Measurements from ENCODE around the gene RNF6.

The RNF6 gene

DNA sequence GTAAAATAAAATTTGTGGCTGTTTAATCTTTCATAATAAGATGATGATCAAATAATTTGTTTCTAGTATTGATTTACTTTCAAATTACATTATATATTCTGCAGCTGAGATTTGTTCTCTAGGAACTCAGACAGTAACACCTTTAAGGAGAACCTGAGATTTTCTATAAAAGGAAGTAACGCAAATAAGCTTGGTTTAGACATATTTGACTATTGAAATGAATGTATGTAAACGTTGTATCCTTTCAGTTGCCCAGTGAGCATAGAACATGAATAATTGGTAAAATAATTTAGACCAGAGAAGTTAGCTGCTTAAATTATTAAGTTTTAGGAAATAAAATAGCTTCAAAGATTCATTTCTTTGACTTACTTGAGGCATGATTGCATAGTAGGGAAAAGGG, 34.9 kb upstream of the RNF6 start:
- TF ChIP-seq, protein P1, sequence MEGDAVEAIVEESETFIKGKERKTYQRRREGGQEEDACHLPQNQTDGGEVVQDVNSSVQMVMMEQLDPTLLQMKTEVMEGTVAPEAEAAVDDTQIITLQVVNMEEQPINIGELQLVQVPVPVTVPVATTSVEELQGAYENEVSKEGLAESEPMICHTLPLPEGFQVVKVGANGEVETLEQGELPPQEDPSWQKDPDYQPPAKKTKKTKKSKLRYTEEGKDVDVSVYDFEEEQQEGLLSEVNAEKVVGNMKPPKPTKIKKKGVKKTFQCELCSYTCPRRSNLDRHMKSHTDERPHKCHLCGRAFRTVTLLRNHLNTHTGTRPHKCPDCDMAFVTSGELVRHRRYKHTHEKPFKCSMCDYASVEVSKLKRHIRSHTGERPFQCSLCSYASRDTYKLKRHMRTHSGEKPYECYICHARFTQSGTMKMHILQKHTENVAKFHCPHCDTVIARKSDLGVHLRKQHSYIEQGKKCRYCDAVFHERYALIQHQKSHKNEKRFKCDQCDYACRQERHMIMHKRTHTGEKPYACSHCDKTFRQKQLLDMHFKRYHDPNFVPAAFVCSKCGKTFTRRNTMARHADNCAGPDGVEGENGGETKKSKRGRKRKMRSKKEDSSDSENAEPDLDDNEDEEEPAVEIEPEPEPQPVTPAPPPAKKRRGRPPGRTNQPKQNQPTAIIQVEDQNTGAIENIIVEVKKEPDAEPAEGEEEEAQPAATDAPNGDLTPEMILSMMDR (IDR thresholded peaks at IDR 0.05): no peak
- Histone ChIP-seq H2AFZ (no peak overlapping the region), H3K27ac (no peak overlapping the region), H3K4me1 (no peaks in the 10 kb centered on the region), H3K9me3 (ENCODE audit: control insufficient read depth, low read length) (no peaks in the 10 kb centered on the region), H3K36me3 (ENCODE audit: control insufficient read depth, insufficient read depth, low read length) (no peaks in the 10 kb centered on the region), H3K9ac (no peak overlapping the region), H3K4me3 (ENCODE audit: low read depth, low read length) (no peak overlapping the region), H3K79me2 (peaks cover 12% of the 10 kb centered on the region), H3K27me3 (ENCODE audit: control insufficient read depth, insufficient read depth, low read length) (no peaks in the 10 kb centered on the region), H3K4me2 (ENCODE audit: low read length) (no peak overlapping the region)

DNA sequence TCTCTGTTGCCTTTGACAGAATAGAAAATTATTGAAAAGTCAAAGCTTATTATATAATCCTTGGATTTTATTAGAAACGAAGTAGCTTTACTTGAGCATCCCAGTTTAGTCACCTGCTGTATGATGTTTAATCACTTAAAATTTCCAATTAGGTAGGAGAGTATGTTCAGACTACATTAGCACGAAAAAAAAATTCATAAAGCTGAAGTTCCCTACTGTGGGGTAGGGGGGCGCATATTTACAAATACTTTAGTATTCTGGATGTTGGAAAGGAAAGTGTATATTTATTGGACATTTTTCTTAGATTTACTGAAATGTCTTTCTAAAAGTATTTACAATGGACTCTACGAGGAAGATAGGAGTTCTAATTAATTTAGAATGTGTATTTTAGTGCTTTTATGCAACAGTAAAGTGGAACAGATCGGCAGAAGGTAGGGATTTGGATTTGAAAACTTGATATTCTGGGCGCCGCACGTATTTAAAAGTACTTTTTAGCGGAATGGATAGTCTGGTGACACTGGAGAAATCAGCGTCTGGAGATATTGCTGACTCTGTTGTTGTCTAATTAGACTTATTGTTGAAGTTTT, 33.7 kb upstream of the RNF6 start:
- no peak overlapping the region for H2AFZ ChIP-seq
- no peaks in the 10 kb centered on the region for H3K27me3 ChIP-seq (ENCODE audit: control insufficient read depth, insufficient read depth, low read length)
- H3K79me2 ChIP-seq: peaks cover 7% of the 10 kb centered on the region
- H3K4me3 ChIP-seq (ENCODE audit: low read depth, low read length): peak overlapping the region; percentile 77
- TF ChIP-seq, protein P1 (IDR thresholded peaks at IDR 0.05): peak; percentile 9
- H3K36me3 ChIP-seq (ENCODE audit: control insufficient read depth, insufficient read depth, low read length): no peaks in the 10 kb centered on the region
- no peak overlapping the region for H3K9ac ChIP-seq
- no peak overlapping the region for H3K27ac ChIP-seq
- peak overlapping the region; percentile 76 for H3K4me2 ChIP-seq (ENCODE audit: low read length)
- H3K9me3 ChIP-seq (ENCODE audit: control insufficient read depth, low read length): no peaks in the 10 kb centered on the region
- no peaks in the 10 kb centered on the region for H3K4me1 ChIP-seq

DNA sequence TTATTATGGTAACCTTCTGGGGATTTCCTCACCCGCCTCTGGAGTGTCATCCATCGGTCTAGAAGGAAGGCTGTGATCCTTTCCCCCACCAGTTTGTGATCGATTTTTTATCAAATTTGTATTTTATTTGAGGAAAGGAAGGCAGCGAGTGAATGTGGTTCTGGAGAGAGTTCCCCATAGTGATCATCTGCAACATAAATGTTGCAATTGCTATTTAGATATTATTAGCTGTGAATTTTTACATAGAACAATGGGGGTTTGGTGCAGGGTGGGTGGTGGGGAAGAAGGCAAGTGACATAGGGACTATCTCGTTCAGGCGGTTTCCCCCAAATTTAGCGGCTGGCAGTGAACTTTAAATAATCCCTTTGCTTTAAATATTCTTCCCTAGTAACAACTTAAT, 33.0 kb upstream of the RNF6 start:
- Histone ChIP-seq H3K9ac (no peak overlapping the region), H3K36me3 (ENCODE audit: control insufficient read depth, insufficient read depth, low read length) (no peaks in the 10 kb centered on the region), H3K4me1 (no peaks in the 10 kb centered on the region), H3K79me2 (peaks cover 7% of the 10 kb centered on the region), H3K9me3 (ENCODE audit: control insufficient read depth, low read length) (no peaks in the 10 kb centered on the region), H3K4me2 (ENCODE audit: low read length) (peak overlapping the region; percentile 76), H2AFZ (no peak overlapping the region), H3K27ac (no peak overlapping the region), H3K4me3 (ENCODE audit: low read depth, low read length) (peak overlapping the region; percentile 77), H3K27me3 (ENCODE audit: control insufficient read depth, insufficient read depth, low read length) (no peaks in the 10 kb centered on the region)
- TF ChIP-seq, protein P1 (IDR thresholded peaks at IDR 0.05): no peak

DNA sequence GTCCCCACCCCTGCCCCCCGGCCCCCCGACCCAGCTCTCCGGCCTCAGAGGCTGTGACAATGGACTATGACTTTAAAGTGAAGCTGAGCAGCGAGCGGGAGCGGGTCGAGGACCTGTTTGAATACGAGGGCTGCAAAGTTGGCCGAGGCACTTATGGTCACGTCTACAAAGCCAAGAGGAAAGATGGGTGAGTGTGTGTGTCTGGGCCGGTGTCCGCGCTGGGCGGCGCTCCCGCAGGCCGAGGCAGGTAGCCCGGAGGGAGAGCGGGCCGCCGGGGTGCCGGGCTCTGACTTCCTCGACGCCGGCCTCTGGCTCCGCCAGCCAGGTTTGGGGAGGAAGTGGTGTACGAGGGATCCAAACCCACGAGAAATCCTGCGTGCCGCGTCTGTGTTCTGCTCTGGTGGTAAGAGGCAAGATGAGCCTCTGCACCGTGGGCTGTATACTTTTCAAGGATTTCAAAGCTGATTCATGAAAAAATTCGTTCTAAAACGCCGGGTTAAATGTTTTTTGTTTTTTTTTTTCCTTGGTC, 32.5 kb upstream of the RNF6 start:
- no peak overlapping the region for H3K9ac ChIP-seq
- TF ChIP-seq, protein P1 (IDR thresholded peaks at IDR 0.05): no peak
- no peaks in the 10 kb centered on the region for H3K9me3 ChIP-seq (ENCODE audit: control insufficient read depth, low read length)
- H3K36me3 ChIP-seq (ENCODE audit: control insufficient read depth, insufficient read depth, low read length): no peaks in the 10 kb centered on the region
- peak overlapping the region; percentile 92 for H3K27ac ChIP-seq
- no peaks in the 10 kb centered on the region for H3K4me1 ChIP-seq
- peaks cover 7% of the 10 kb centered on the region for H3K79me2 ChIP-seq
- no peaks in the 10 kb centered on the region for H3K27me3 ChIP-seq (ENCODE audit: control insufficient read depth, insufficient read depth, low read length)
- peak overlapping the region; percentile 76 for H3K4me2 ChIP-seq (ENCODE audit: low read length)
- peak overlapping the region; percentile 83 for H2AFZ ChIP-seq
- peak overlapping the region; percentile 77 for H3K4me3 ChIP-seq (ENCODE audit: low read depth, low read length)
